Upper lobe of left lung (tissue), 4 donors: ENCODE measurements around the gene CRISPLD2.

Experiments
- EP300 ChIP-seq, 4 donors: sonication (generic); formaldehyde crosslinking; IDR thresholded peaks; one replicate each; pipeline ENCODE4 v1.5.1; 2017; ENCODE audit warnings: antibody characterized with exemption in 4 of 4, control low read depth in 2 of 4
- POLR2A ChIP-seq, 4 donors: fragments of 450-650 bp; IDR thresholded peaks; one replicate each; pipeline ENCODE4 v1.5.1; 2016 to 2017; ENCODE audit warnings: antibody characterized with exemption in 4 of 4, mild to moderate bottlenecking in 2 of 4
- TF ChIP-seq, protein P1 (sequence below), 6 experiments: fragments of 450-650 bp in 4 of 6; fragments of 200-600 bp in 2 of 6; sonication (generic) in 2 of 6; IDR thresholded peaks; one replicate each; pipeline ENCODE4 v1.5.1; 2016 to 2019; ENCODE audit warnings: antibody characterized with exemption in 6 of 6

DNA sequence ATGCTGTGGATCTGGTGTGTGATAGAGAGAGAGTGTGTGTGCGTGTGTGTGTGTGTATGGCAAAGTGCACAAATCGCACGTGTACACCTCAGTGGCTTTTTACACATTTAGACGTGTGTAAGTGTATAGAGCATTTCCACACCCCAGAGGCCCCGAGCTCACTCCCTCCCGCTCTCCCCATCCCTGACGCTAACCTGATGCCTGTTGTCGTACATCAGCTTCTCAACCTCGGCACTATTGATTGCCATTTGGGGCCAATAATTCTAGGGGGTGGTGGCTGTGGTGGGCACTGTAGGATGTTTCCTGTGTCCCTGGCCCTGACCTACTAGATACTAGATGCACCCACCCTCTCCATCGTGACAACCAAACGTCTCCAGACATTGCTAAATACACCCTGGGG, 30.4 kb upstream of the CRISPLD2 start:
- TF ChIP-seq POLR2A (IDR thresholded peaks at IDR 0.05) (no peak), EP300 (IDR thresholded peaks at IDR 0.05) (no peak)
- TF ChIP-seq, protein P1, sequence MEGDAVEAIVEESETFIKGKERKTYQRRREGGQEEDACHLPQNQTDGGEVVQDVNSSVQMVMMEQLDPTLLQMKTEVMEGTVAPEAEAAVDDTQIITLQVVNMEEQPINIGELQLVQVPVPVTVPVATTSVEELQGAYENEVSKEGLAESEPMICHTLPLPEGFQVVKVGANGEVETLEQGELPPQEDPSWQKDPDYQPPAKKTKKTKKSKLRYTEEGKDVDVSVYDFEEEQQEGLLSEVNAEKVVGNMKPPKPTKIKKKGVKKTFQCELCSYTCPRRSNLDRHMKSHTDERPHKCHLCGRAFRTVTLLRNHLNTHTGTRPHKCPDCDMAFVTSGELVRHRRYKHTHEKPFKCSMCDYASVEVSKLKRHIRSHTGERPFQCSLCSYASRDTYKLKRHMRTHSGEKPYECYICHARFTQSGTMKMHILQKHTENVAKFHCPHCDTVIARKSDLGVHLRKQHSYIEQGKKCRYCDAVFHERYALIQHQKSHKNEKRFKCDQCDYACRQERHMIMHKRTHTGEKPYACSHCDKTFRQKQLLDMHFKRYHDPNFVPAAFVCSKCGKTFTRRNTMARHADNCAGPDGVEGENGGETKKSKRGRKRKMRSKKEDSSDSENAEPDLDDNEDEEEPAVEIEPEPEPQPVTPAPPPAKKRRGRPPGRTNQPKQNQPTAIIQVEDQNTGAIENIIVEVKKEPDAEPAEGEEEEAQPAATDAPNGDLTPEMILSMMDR (IDR thresholded peaks at IDR 0.05) = no peak
